ENCODE measurements around the gene KCNH2. TPM values are rescaled to one million over a fixed set of nuclear protein-coding genes. Genes with fewer than 3 reads are reported as not detected.

KCNH2 gene
- total and polyA plus RNA-seq, 2 of the 8 experiments (the other 6 are each of a cell fraction or from before 2014, with no cell fraction given) = 8.0 to 15.0 TPM

DNA sequence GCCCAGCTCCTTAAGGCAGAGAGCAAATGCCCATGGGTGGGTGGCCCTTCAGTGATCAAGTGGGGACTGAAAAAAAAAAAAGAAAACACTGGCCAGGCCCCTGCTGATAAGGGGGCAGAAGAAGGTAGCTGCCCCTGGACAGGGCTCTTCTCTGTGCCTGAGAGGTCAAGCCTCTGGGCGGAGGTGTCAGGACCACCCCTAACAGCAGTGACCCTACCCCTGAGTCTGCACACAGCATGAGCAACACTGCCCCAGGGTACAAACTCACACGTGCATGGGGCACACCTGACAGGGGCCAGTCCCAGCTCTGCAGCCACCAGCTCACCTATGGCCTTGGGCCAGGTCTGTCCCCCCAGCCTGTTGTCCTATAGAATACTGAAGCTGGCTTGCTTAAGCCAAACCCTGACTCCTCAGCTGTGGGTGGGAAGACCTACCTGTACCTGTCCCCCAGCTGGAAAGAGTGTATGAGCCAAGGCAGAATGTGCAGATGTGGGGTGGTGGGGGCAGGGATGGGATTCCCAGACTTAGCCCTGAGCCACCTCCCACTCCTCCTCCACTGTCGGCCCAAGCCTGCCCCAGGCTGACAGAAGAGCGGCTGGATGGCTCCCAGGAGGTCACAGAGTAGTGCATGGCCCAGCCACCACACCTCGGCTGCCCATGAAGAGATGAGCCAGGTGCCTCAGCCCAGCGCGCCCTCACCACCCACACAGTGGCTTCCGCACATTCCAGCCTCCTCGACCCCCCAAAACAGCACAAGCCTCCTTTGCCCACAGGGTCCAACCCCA is 23.7 kb downstream of the KCNH2 start:
- Histone ChIP-seq H2BK15ac (ENCODE audit: low read length) (0 out of 2 replicates have a peak overlapping the region, but pooled peaks have one; percentile 72), H3K79me1 (ENCODE audit: low read depth, low read length) (no peaks in the 10 kb centered on the region), H3K79me2 (ENCODE audit: control insufficient read depth in 1 of 2, insufficient read depth in 2 of 2, low read length in 2 of 2) (no peaks in the 10 kb centered on the region), H3K14ac (ENCODE audit: insufficient read length) (no peak overlapping the region), H3K23me2 (ENCODE audit: low read depth, low read length) (no peaks in the 10 kb centered on the region; the same call in 1 of the 2 replicates), H4K91ac (replicated peaks; ENCODE audit: insufficient read length, low read length) (no peak overlapping the region), H2BK5ac (ENCODE audit: low read depth, low read length) (no peak overlapping the region), H4K8ac (ENCODE audit: extremely low read depth, insufficient read depth, low read length) (0 out of 2 replicates have a peak overlapping the region, but pooled peaks have one; percentile 53), H3K4me2 (ENCODE audit: insufficient read depth in 1 of 2, low read depth in 2 of 2, low read length in 2 of 2) (no peak overlapping the region), H3K56ac (replicated peaks; ENCODE audit: insufficient read length, low read depth, low read length) (no peak overlapping the region), H2AFZ (ENCODE audit: low read length) (no peak overlapping the region), H2BK12ac (ENCODE audit: low read depth, low read length) (0 out of 2 replicates have a peak overlapping the region, but pooled peaks have one; percentile 50), H3K9me3 (ENCODE audit: insufficient read depth in 2 of 2, low read depth in 1 of 2, low read length in 1 of 2) (no peaks in the 10 kb centered on the region), H3K4me1 (replicated peaks in 1 of 4; ENCODE audit: control insufficient read depth in 3 of 4, insufficient read depth in 4 of 4, low read length in 3 of 4) (peaks cover 0 to 20% (median 16%) of the 10 kb centered on the region in 4 experiments; a peak in 6 of 7 replicates), H2AK5ac (ENCODE audit: low read depth, low read length) (peak overlapping the region; percentile 90; the same call in 1 of the 2 replicates), H4K5ac (ENCODE audit: insufficient read length, low read depth, low read length) (no peak overlapping the region), H3K36me3 (ENCODE audit: control insufficient read depth in 2 of 4, insufficient read depth in 4 of 4, low read length in 3 of 4) (no peaks in the 10 kb centered on the region; a peak in 1 of 8 replicates), H3K18ac (ENCODE audit: extremely low read depth, low read length) (peak overlapping the region; percentile 32), H4K20me1 (replicated peaks in 1 of 2; ENCODE audit: control insufficient read depth in 1 of 2, insufficient read depth in 2 of 2, low read length in 2 of 2) (peaks cover 0 to 1% of the 10 kb centered on the region in 2 experiments), H3K9ac (replicated peaks in 1 of 4; ENCODE audit: extremely low read depth in 1 of 4, low read depth in 3 of 4, low read length in 3 of 4) (no peak overlapping the region), H2BK20ac (ENCODE audit: low read length) (no peak overlapping the region; the same call in 1 of the 2 replicates), H3K4ac (replicated peaks; ENCODE audit: insufficient read length, low read depth, low read length) (no peak overlapping the region), H3K27ac (ENCODE audit: low read depth, low read length) (no peak overlapping the region), H3K4me3 (ENCODE audit: extremely low read depth in 1 of 4, insufficient read depth in 2 of 4, low read depth in 3 of 4, low read length in 4 of 4) (no peak overlapping the region), H2BK120ac (replicated peaks; ENCODE audit: low read depth, low read length) (no peak overlapping the region), H3K23ac (ENCODE audit: insufficient read length) (no peak overlapping the region), H3K27me3 (replicated peaks in 1 of 4; ENCODE audit: control insufficient read depth in 3 of 4, extremely low read depth in 1 of 4, insufficient read depth in 3 of 4, low read length in 3 of 4) (peaks cover 0 to 23% (median 14%) of the 10 kb centered on the region in 4 experiments; a peak in 5 of 7 replicates)
- DNase-seq (ENCODE audit: low read depth in 1 of 2, low spot score in 2 of 2) (no peak), FAIRE-seq (no peak)
- 72% methylated on average over 7 of the region's 9 CpGs; no CpG with 5 or more reads in 1 of the 2 experiments for WGBS, 2 experiments (ENCODE audit: extremely low coverage in 1 of 2, insufficient coverage in 1 of 2, insufficient read length in 1 of 2, insufficient replicate concordance in 2 of 2, low coverage in 1 of 2, low lambda C conversion rate in 2 of 2, missing lambda C conversion rate in 1 of 2)
- CTCF ChIA-PET (ENCODE audit: partially characterized antibody) = interaction anchor here (0.6 to 25.2 kb wide), 8 partner anchors 16 to 362 kb away, joined by 3 to 797 read pairs (median 4); partner anchors contain the start of gene KCNH2
- POLR2A ChIA-PET (ENCODE audit: partially characterized antibody) = interaction anchor here (1.1 to 1.4 kb wide), 2 partner anchors 11 to 25 kb away, joined by 3 to 6 read pairs; no protein-coding TSS in a partner anchor
- TF ChIP-seq, protein P1, sequence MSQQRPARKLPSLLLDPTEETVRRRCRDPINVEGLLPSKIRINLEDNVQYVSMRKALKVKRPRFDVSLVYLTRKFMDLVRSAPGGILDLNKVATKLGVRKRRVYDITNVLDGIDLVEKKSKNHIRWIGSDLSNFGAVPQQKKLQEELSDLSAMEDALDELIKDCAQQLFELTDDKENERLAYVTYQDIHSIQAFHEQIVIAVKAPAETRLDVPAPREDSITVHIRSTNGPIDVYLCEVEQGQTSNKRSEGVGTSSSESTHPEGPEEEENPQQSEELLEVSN (IDR thresholded peaks at IDR 0.05) = no peak
- no peak for TF ChIP-seq ASH2L (IDR thresholded peaks at IDR 0.05; ENCODE audit: low read length)
- no peak for TF ChIP-seq FOSL1 (IDR thresholded peaks at IDR 0.05; ENCODE audit: insufficient read depth, low read depth, low read length)
- TF ChIP-seq KDM1A (IDR thresholded peaks at IDR 0.05; ENCODE audit: borderline replicate concordance, low read length) = no peak
- no peak for TF ChIP-seq CTBP2 (IDR thresholded peaks at IDR 0.05; ENCODE audit: borderline replicate concordance, insufficient read depth, insufficient read length, low read length)
- TF ChIP-seq CHD1 (IDR thresholded peaks at IDR 0.05; ENCODE audit: low read depth, low read length) = no peak
- no peak for TF ChIP-seq BCL11A (IDR thresholded peaks at IDR 0.05; ENCODE audit: low read depth in 2 of 2, low read length in 2 of 2)
- TF ChIP-seq SIX5 (IDR thresholded peaks at IDR 0.05; ENCODE audit: low read depth, low read length) = no peak
- TF ChIP-seq CHD2 (IDR thresholded peaks at IDR 0.05; ENCODE audit: low read length) = no peak
- TF ChIP-seq GABPA (IDR thresholded peaks at IDR 0.05; ENCODE audit: borderline replicate concordance, insufficient read depth, low read length) = no peak
- no peak for TF ChIP-seq GTF2F1 (IDR thresholded peaks at IDR 0.05; ENCODE audit: borderline replicate concordance, low read depth, low read length)

Measured in H1 (cell line).